H9 (cell line): ENCODE results near the gene LY6G5B. TPM values are rescaled to one million over a fixed set of nuclear protein-coding genes. Genes with fewer than 3 reads are reported as not detected.

ENCODE experiments used
- DNase-seq: peaks from one replicate; pipeline ENCODE4 v3.0.0-alpha.2; 2017
- H2AFZ ChIP-seq: one replicate; pipeline ENCODE4 v1.6.1; 2013; ENCODE audit warnings: mild to moderate bottlenecking, low read length, control low read depth, moderate library complexity
- H2AK5ac ChIP-seq: 2 replicates; pipeline ENCODE4 v1.6.1; 2013; ENCODE audit warnings: low read length, control low read depth, mixed read lengths; ENCODE audit not compliant: insufficient read length
- H2BK120ac ChIP-seq: one replicate; pipeline ENCODE4 v1.6.1; 2013; ENCODE audit warnings: low read depth, mild to moderate bottlenecking, low read length, control low read depth, inconsistent platforms; ENCODE audit not compliant: poor library complexity, severe bottlenecking
- H2BK12ac ChIP-seq: 2 replicates; pipeline ENCODE4 v1.6.1; 2013; ENCODE audit warnings: low read length, control low read depth, mixed read lengths, low read depth; ENCODE audit not compliant: insufficient read length
- H2BK15ac ChIP-seq: 2 replicates; pipeline ENCODE4 v1.6.1; 2013; ENCODE audit warnings: low read depth, low read length, control low read depth
- H2BK20ac ChIP-seq: one replicate; pipeline ENCODE4 v1.6.1; 2013; ENCODE audit warnings: low read depth, mild to moderate bottlenecking, low read length, control low read depth, inconsistent platforms; ENCODE audit not compliant: poor library complexity, severe bottlenecking
- H2BK5ac ChIP-seq: 2 replicates; pipeline ENCODE4 v1.6.1; 2013; ENCODE audit warnings: low read length, control low read depth, mixed read lengths; ENCODE audit not compliant: insufficient read length
- H3K14ac ChIP-seq: 2 replicates; pipeline ENCODE4 v1.6.1; 2013; ENCODE audit warnings: low read length, control low read depth; ENCODE audit not compliant: insufficient read depth
- H3K18ac ChIP-seq: 2 replicates; pipeline ENCODE4 v1.6.1; 2013; ENCODE audit warnings: low read depth, mild to moderate bottlenecking, mixed read lengths, low read length, control low read depth; ENCODE audit not compliant: insufficient read length
- H3K23ac ChIP-seq: 2 replicates; pipeline ENCODE4 v1.6.1; 2013; ENCODE audit warnings: low read length, control low read depth, mixed read lengths, low read depth; ENCODE audit not compliant: insufficient read length
- H3K23me2 ChIP-seq: 2 replicates; pipeline ENCODE4 v1.6.1; 2013; ENCODE audit warnings: low read depth, mild to moderate bottlenecking, mixed read lengths, low read length, control low read depth; ENCODE audit not compliant: insufficient read length, poor library complexity, severe bottlenecking
- H3K27ac ChIP-seq: 2 replicates; pipeline ENCODE4 v1.5.1; 2013; ENCODE audit warnings: low read length, control low read depth, mixed read lengths, low read depth; ENCODE audit not compliant: insufficient read length
- H3K27me3 ChIP-seq: 2 replicates; pipeline ENCODE4 v1.6.1; 2013; ENCODE audit warnings: low read length, control low read depth, inconsistent platforms; ENCODE audit not compliant: insufficient read depth
- H3K4ac ChIP-seq: 2 replicates; pipeline ENCODE4 v1.6.1; 2013; ENCODE audit warnings: low read depth, mild to moderate bottlenecking, control low read depth, inconsistent platforms, low read length, moderate library complexity
- H3K4me1 ChIP-seq: 2 replicates; pipeline ENCODE4 v1.6.1; 2013; ENCODE audit warnings: low read length, control low read depth, inconsistent platforms; ENCODE audit not compliant: insufficient read depth
- H3K4me2 ChIP-seq: 2 replicates; pipeline ENCODE4 v1.6.1; 2013; ENCODE audit warnings: low read length, control low read depth, mixed read lengths; ENCODE audit not compliant: insufficient read length, insufficient read depth
- H3K56ac ChIP-seq: 2 replicates; pipeline ENCODE4 v1.6.1; 2013; ENCODE audit warnings: low read depth, mild to moderate bottlenecking, mixed read lengths, low read length, control low read depth; ENCODE audit not compliant: insufficient read length
- H3K79me1 ChIP-seq: 2 replicates; pipeline ENCODE4 v1.6.1; 2013; ENCODE audit warnings: low read depth, mild to moderate bottlenecking, moderate library complexity, low read length, control low read depth, inconsistent platforms; ENCODE audit not compliant: insufficient read depth, poor library complexity, severe bottlenecking
- H3K79me2 ChIP-seq: 2 replicates; pipeline ENCODE4 v1.6.1; 2013; ENCODE audit warnings: low read length, control low read depth, inconsistent platforms; ENCODE audit not compliant: insufficient read depth
- H3K9ac ChIP-seq: 2 replicates; pipeline ENCODE4 v1.6.1; 2013; ENCODE audit warnings: low read length, control low read depth, mixed read lengths; ENCODE audit not compliant: insufficient read length; ENCODE audit errors: extremely low read depth
- H3K9me3 ChIP-seq: one replicate; pipeline ENCODE4 v1.6.1; 2013; ENCODE audit warnings: low read depth, low read length, inconsistent platforms; ENCODE audit not compliant: control insufficient read depth
- H3T11ph ChIP-seq: one replicate; pipeline ENCODE4 v1.6.1; 2013; ENCODE audit warnings: mild to moderate bottlenecking, low read length, control low read depth, inconsistent platforms
- H4K20me1 ChIP-seq: one replicate; pipeline ENCODE4 v1.6.1; 2013; ENCODE audit not compliant: control insufficient read depth, insufficient read length, insufficient read depth
- H4K5ac ChIP-seq: 2 replicates; pipeline ENCODE4 v1.6.1; 2013; ENCODE audit warnings: low read depth, mild to moderate bottlenecking, mixed read lengths, low read length, control low read depth; ENCODE audit not compliant: insufficient read length
- H4K8ac ChIP-seq: replicated peaks from 2 replicates; pipeline ENCODE4 v1.6.1; 2013; ENCODE audit warnings: low read length, control low read depth, mixed read lengths, low read depth; ENCODE audit not compliant: insufficient read length
- H4K91ac ChIP-seq: 2 replicates; pipeline ENCODE4 v1.6.1; 2013; ENCODE audit warnings: low read depth, mild to moderate bottlenecking, moderate library complexity, mixed read lengths, low read length, control low read depth; ENCODE audit not compliant: insufficient read length
- H3K27ac Mint-ChIP-seq, 3 experiments: 2 replicates in 2 of 3; 3 replicates in 1 of 3; pipeline ENCODE4 v1.8.0; 2020 to 2021; ENCODE audit warnings: mixed read lengths in 3 of 3, mild to moderate bottlenecking in 1 of 3, moderate library complexity in 1 of 3
- H3K27me3 Mint-ChIP-seq: 2 replicates; pipeline ENCODE4 v1.8.0; 2021; ENCODE audit warnings: low read depth, mild to moderate bottlenecking, moderate library complexity, mixed read lengths
- H3K36me3 Mint-ChIP-seq, 3 experiments: 2 replicates in 2 of 3; 3 replicates in 1 of 3; pipeline ENCODE4 v1.8.0; 2020 to 2021; ENCODE audit warnings: low read depth in 3 of 3, mixed read lengths in 3 of 3; ENCODE audit not compliant: insufficient read depth in 1 of 3
- H3K4me1 Mint-ChIP-seq, 2 experiments: 2 replicates each; pipeline ENCODE4 v1.8.0; 2020; ENCODE audit warnings: mixed read lengths in 2 of 2
- H3K4me3 Mint-ChIP-seq, 2 experiments: 2 replicates in 1 of 2; 3 replicates in 1 of 2; pipeline ENCODE4 v1.8.0; 2020 to 2021; ENCODE audit warnings: mild to moderate bottlenecking in 2 of 2, mixed read lengths in 2 of 2, moderate library complexity in 1 of 2
- H3K9me3 Mint-ChIP-seq, 2 experiments: 2 replicates in 1 of 2; 3 replicates in 1 of 2; pipeline ENCODE4 v1.8.0; 2020; ENCODE audit warnings: mild to moderate bottlenecking in 2 of 2, mixed read lengths in 2 of 2, moderate library complexity in 1 of 2
- CTCF ChIP-seq: fragments of 200-600 bp; sonication (generic); conservative IDR thresholded peaks from 3 replicates; pipeline ENCODE4 v1.8.0; 2021; ENCODE audit warnings: antibody characterized with exemption, mild to moderate bottlenecking
- WGBS: extraction: QIAGEN DNeasy Blood & Tissue Kit; methylation state at CpG from one replicate; pipeline ENCODE4 v1.1.7; 2013; ENCODE audit warnings: missing lambda C conversion rate, low lambda C conversion rate, mixed read lengths; ENCODE audit not compliant: insufficient read length; ENCODE audit errors: extremely low coverage; 5-methylcytosine and 5-hydroxymethylcytosine counted together
- total RNA-seq: library from RNA; stranded (reverse); gene quantifications from 2 replicates; pipeline ENCODE4 v1.2.1, GENCODE V29; 2021

Gene LY6G5B
- total RNA-seq, 1 experiment from 2014 or later = 21.6 TPM

GRCh38 chr6:31642798-31643570 lies 26.8 kb upstream of the LY6G5B start:
- no peaks in the 10 kb centered on the region for H3K9me3 ChIP-seq
- H4K20me1 ChIP-seq = no peaks in the 10 kb centered on the region
- no peak overlapping the region for H2BK12ac ChIP-seq
- H3K9me3 Mint-ChIP-seq = no peaks in the 10 kb centered on the region
- H3K23ac ChIP-seq = no peak overlapping the region
- no peak overlapping the region for H2BK20ac ChIP-seq
- WGBS = no CpG with 5 or more reads among the region's 6 CpGs
- H4K5ac ChIP-seq = no peak overlapping the region
- no peak for DNase-seq
- TF ChIP-seq CTCF = no peak
- H3K18ac ChIP-seq = no peak overlapping the region
- H2BK15ac ChIP-seq = no peak overlapping the region
- no peaks in the 10 kb centered on the region for H3K79me2 ChIP-seq
- H3K4me3 Mint-ChIP-seq = no peak overlapping the region
- H4K8ac ChIP-seq = no peak overlapping the region
- H3K4me1 ChIP-seq = no peaks in the 10 kb centered on the region
- no peak overlapping the region for H3K4ac ChIP-seq
- H4K91ac ChIP-seq = no peak overlapping the region
- H3K23me2 ChIP-seq = no peaks in the 10 kb centered on the region
- no peak overlapping the region for H3T11ph ChIP-seq
- H3K4me1 Mint-ChIP-seq = no peaks in the 10 kb centered on the region
- no peak overlapping the region for H3K56ac ChIP-seq
- no peak overlapping the region for H3K27ac ChIP-seq
- H3K27me3 Mint-ChIP-seq = no peaks in the 10 kb centered on the region
- H3K36me3 Mint-ChIP-seq = peaks cover 48 to 88% (median 79%) of the 10 kb centered on the region in 3 experiments
- no peaks in the 10 kb centered on the region for H3K27me3 ChIP-seq
- no peak overlapping the region for H3K14ac ChIP-seq
- H2AFZ ChIP-seq = no peak overlapping the region
- H2BK5ac ChIP-seq = no peak overlapping the region
- no peak overlapping the region for H2AK5ac ChIP-seq
- no peak overlapping the region for H3K9ac ChIP-seq
- no peak overlapping the region for H3K4me2 ChIP-seq
- H3K79me1 ChIP-seq = no peaks in the 10 kb centered on the region
- H2BK120ac ChIP-seq = no peak overlapping the region
- H3K27ac Mint-ChIP-seq = no peak overlapping the region
